OCI-LY1 (cell line): ENCODE measurements around the gene COX19.

Source experiments
- CTCF ChIP-seq: fragments of 200-600 bp; sonication (generic), shearing (Covaris generic); IDR thresholded peaks from 2 replicates; pipeline ENCODE4 v1.5.1; 2017; ENCODE audit warnings: mild to moderate bottlenecking, antibody characterized with exemption, low read length, moderate library complexity, mixed read lengths
- EZH2 ChIP-seq: fragments of 200-600 bp; sonication (generic), shearing (Covaris generic); IDR thresholded peaks from 2 replicates; pipeline ENCODE4 v1.8.0; 2017; ENCODE audit warnings: borderline replicate concordance, mixed run types, mild to moderate bottlenecking, antibody characterized with exemption, low read length, moderate library complexity, mixed read lengths

- no peak for TF ChIP-seq CTCF
- TF ChIP-seq EZH2 = no peak
Observed at GRCh38 chr7:947391-948210, 27.7 kb downstream of the COX19 start.
